ENCODE data around the gene ZC2HC1B.
"Not testable (repeated sequence)": the region's sequence is repeated elsewhere in the genome, so short reads cannot be mapped to it uniquely, and the experiment has no call there.

The ZC2HC1B gene, protein sequence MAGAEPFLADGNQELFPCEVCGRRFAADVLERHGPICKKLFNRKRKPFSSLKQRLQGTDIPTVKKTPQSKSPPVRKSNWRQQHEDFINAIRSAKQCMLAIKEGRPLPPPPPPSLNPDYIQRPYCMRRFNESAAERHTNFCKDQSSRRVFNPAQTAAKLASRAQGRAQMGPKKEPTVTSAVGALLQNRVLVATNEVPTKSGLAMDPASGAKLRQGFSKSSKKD

DNA sequence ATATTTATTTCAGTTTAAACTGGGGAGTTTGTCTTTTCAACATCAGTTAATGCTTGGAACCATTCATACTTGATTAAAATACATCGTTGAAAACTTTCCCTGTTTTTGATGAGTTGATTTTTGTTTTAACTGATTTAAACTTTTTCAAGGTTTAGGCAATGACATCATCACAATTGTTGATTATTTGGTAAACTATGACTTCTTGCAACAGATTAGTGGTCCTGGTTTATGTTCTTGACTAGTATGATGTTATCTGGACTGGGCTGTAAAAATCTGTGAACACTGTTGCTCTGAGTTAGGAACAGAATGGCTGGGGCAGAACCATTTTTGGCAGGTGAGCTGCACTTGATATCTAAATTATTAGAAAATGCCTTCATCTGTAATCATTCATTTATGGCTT, at the start of gene ZC2HC1B:
Gene ZC2HC1B (plus strand): TSS at position 241 of the 400 bp plus-strand sequence. CDS start 66 bp downstream, at position 307.
- DNase-seq, result no peak

- no peak for DNase-seq
These were observed 46.7 kb upstream of the ZC2HC1B start for GRCh38 chr6:143817621-143818020.

DNA sequence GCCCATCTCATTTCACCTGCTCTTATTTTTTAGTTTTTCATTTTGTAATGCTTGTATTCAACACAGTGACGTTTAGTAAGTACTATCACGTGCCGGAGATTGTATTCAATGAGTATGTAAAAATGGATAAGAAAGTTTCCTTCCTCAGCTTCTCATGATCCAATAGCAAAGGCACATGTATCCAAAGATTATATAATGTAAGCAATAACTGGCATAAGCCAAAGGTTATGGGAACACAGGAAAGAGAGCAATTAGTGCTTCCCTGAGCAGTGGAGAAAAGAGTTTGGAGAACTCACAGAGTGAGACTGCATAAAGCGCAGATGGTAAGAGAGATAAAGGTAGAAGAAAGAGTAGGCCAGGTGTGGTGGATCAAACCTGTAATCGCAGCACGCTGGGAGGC, 42.9 kb upstream of the ZC2HC1B start:
- no peak for DNase-seq

DNA sequence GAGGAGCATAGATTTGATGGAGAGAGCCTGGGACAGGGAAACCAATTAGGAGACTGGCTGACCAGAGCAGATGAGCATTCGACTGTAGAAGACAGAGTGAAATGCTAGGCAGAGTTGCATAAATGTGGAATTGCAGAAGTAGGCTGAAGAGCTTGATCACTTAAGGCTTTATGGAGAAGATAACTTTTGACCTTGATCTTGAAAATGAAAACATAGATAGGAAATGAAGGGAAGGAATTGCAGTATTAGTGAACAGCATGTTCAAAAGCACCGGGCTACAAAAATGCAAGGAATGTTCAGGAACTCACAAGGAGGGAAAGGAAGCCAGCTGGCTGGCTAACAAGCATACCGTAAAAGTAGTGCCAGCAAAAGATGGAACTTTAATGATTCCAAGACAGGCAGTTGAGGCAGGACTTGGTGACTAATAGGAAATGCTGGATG, 41.7 kb upstream of the ZC2HC1B start:
- no peak for DNase-seq

- no peak for DNase-seq
These were observed 40.7 kb upstream of the ZC2HC1B start for GRCh38 chr6:143823548-143823947.

DNA sequence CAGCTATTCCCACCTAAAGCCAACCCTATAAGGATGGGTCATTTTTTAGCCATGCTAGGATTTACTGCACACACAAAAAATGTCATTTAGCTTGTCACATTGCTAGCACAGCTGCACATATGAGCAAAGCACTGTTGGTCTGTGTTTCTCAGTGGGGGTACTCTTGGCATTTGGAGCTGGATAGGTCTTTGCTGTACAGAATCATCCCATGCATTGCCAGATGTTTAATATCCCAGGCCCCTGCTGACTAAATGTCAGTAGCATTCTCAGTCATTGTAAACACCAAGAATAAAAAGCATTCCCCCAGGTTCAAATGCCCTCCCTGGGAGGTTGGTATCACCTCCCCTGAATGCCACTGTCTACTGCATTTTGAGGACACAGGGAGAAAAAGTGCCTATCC, 35.7 kb upstream of the ZC2HC1B start:
- no peak for DNase-seq

DNA sequence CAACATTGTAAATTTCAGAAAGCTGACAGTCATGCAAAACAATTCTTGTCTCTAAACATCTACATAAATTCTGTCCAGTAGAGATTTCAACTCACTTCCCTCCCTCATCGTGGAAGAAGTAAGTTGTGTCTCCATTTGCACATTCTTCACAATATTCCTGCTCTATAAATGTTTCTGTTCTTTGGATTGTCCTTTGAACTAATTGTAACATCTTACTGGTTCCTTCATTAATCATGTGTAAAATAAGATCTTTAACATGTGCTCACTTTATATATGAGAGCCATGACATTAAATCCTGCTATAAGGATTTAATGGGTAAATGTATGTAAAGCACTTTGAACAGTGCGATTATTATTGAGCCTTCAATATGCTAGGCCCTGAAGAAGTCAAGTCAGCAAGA, 28.1 kb upstream of the ZC2HC1B start:
- no peak for DNase-seq

DNA sequence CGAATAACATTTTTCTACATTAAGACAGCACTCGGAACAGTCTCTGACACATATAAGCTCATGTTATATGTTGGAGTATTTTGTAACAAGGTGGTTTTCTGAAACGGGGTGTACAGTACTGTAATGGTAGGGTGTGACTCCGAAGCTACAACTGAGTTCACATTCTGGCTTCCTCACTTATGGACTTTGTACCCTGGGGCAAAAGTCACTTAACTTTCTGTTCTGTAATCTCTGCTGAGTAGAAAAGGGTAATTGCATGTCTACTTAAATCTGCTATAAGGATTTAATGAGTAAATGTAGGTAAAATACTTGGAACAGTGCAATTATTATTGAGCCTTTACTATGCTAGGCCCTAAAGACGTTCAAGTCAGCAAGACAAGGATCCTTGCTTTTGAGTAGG, 25.9 kb upstream of the ZC2HC1B start:
- no peak for DNase-seq

GRCh38 chr6:143839196-143839595, 25.1 kb upstream of the ZC2HC1B start:
- DNase-seq, result no peak

GRCh38 chr6:143840595-143841265, 23.5 kb upstream of the ZC2HC1B start:
- no peak for DNase-seq

DNA sequence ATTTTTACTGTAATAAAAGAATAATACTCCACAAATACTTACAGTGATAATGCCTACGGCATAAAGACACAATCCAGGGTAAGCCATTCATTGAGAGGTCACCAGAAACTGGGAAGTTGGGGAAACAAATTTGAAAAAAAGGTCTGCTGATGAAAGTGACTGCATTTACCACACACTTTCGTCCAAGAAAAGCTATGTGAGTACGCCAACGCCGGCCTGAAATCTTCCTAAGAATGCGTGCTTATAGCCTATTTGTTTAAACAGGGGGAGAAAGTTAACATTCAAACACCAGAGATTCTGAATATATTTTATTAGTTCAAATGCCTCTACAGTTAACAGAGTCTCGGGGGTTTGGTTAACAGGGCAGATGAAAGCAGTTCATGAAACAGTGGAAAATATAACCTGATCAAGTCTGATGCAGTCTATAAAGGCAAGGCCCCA, 21.8 kb upstream of the ZC2HC1B start:
- DNase-seq, result peak in 1 of 3 experiments; percentile 29

GRCh38 chr6:143842902-143843676, 21.2 kb upstream of the ZC2HC1B start, which contains the start of gene LTV1:
LTV1 (plus strand) TSS chr6:143843338; CDS start chr6:143843478, 140 bp downstream.
- peak; percentile 91 to 99 (median 98) for DNase-seq

GRCh38 chr6:143843677-143843999, 20.6 kb upstream of the ZC2HC1B start:
- no peak for DNase-seq

GRCh38 chr6:143844006-143844405, 20.3 kb upstream of the ZC2HC1B start:
- DNase-seq, result no peak

GRCh38 chr6:143845033-143845432, 19.2 kb upstream of the ZC2HC1B start:
- DNase-seq, result no peak

DNA sequence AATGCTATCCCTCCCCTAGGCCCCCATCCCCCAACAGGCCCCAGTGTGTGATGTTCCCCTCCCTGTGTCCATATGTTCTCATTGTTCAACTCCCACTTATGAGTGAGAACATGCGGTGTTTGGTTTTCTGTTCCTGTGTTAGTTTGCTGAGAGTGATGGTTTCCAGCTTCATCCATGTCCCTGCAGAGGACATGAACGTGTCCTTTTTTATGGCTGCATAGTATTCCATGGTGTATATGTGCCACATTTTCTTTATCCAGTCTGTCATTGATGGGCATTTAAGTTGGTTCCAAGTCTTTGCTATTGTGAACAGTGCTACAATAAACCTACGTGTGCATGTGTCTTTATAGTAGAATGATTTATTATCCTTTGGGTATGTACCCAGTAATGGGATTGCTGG, 12.6 kb upstream of the ZC2HC1B start:
- DNase-seq, result not testable (repeated sequence)

DNA sequence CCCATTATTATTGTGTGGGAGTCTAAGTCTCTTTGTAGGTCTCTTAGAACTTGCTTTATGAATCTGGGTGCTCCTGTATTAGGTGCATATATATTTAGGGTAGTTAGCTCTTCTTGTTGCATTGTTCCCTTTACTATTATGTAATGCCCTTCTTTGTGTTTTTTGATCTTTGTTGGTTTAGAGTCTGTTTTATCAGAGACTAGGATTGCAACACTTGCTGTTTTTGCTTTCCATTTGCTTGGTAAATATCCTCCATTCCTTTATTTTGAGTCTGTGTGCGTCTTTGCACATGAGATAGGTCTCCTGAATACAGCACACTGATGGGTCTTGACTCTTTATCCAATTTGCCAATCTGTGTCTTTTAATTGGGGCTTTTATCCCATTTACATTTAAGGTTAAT, 9.2 kb upstream of the ZC2HC1B start:
- DNase-seq, result not testable (repeated sequence)

DNA sequence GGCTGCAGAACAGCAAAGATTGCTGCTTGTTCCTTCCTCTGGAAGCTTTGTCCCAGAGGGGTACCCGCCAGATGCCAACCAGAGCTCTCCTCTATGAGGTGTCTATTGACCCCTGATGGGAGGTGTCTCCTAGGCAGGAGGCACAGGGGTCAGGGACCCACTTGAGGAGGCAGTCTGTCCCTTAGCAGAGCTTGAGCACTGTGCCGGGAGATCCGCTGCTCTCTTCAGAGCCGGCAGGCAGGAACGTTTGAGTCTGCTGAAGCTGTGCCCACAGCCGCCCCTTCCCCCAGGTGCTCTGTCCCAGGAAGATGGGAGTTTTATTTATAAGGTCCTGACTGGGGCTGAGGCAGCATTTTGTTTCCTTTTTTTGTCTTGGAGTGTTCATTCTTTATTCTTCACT, 7.5 kb upstream of the ZC2HC1B start:
- not testable (repeated sequence) for DNase-seq

- no peak for DNase-seq
These were observed 6.6 kb upstream of the ZC2HC1B start for GRCh38 chr6:143857651-143858050.

DNA sequence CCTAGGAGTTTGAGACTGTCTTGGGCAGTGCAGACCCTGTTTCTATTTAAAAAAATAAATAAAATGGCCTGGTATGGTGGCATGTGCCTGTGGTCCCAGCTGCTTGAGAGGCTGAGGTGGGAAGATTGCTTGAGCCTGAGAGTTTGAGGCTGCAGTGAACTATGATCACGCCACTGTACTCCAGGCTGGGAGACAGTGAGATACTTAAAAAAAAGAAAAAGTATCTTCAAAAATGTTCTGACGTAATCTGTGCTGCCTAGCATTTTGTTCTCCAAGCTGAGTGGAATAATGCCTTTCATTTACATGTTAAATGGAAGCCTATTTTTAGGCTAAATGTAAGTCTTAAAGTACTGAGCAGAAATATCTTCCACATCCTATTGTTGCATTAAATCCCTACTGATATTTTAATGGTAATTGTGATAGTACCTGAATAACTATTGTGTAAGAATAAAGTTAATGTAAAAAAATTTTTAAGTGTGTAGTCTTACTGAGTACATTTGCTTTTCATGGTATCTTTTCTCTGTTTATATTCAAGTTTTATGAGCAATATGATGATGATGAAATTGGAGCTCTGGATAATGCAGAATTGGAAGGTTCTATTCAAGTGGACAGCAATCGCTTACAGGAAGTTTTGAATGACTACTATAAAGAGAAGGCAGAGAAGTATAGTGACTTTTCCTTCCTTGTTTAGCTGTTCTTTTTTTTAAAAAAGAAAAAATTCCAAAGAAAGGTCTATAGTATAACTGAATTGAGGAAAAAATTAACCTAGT, 4.2 kb upstream of the ZC2HC1B start:
- no peak for DNase-seq

DNA sequence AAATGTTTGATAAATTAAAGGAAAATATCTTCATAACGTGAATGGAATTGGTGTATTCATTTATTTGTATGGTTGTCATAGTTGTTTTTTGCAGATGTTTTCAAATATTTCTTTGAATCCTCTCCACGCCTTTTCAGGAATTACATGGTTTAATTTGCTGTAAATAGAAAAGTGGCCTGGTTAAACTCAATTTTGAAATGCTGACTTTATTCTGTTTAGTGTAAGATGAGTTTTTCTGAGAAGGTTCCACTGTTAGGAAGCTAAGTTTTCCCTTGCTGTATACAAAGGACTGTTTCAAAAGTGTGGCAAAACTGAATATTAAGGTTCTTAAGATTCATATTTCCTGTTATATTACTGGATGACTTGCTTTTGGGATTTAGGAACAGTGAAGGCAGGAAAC, 503 bp upstream of the ZC2HC1B start:
- DNase-seq, result no peak

DNA sequence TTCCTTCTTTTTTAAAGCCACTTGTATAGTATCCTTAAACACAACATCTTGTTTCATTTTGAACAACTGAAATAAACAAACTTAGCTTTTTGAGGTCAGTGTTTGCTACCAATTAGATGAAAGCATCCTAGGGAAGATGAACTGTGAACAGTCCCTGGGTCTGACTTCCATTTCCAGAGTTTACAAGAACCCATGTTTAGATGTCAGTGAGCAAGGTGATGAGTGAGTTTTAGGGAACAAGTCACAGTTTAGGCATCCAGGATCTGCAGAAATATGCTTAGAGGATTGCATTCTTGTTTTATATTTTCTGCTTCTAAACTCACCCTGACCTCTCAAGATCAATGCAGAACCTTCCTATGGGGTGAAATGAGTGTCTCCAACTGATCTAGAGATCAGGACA, 3.0 kb downstream of the ZC2HC1B start:
- DNase-seq, result no peak

DNA sequence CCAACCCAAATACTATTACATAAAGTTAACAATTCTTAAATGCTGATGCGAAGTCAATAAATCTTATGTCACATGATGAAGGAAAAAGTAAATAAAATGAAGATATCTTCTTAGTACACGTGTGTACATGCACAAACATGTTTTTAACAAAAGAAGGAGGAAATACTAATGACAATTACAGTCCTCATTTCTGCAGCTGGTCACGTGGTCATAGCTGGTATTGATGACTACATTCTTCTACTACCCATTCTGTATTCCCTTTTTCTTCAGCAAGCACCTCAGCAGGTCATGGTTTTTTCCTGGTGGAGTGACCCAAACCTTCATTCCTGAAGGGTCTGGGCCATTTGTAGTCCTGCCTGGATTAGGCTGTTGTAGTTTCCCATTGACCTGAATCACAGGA, 4.5 kb downstream of the ZC2HC1B start:
- DNase-seq, result not testable (repeated sequence)
